OCI-LY3 (cell line): ENCODE data around the gene P2RY13.

ENCODE experiments used
- CTCF ChIP-seq: fragments of 200-600, 300-600 bp; sonication (generic); IDR thresholded peaks from 2 replicates; pipeline ENCODE4 v1.5.1; 2014; ENCODE audit warnings: antibody characterized with exemption, low read length, low read depth
- EZH2phosphoT487 ChIP-seq: fragments of 200-600 bp; shearing (Covaris generic); IDR thresholded peaks from 2 replicates; pipeline ENCODE4 v1.6.1; 2018; ENCODE audit warnings: antibody characterized with exemption, mixed run types, low read depth

GRCh38 chr3:151309566-151309965, 19.8 kb downstream of the P2RY13 start:
- TF ChIP-seq CTCF (no peak), EZH2phosphoT487 (no peak)
